Measurements from ENCODE around the gene IFIH1.

The IFIH1 gene

GRCh38 chr2:162316590-162316989 is 1.9 kb downstream of the IFIH1 start:
- in situ Hi-C loops (cut with MboI; ENCODE audit: low pct_unique_long_range_greater_than_20kb, low sequenced_read_pairs): no loop called here
- DNase-seq: no peak

- in situ Hi-C loops (cut with MboI; ENCODE audit: low pct_unique_long_range_greater_than_20kb, low sequenced_read_pairs): no loop called here
- DNase-seq: no peak
Observed at GRCh38 chr2:162315938-162316337, 2.5 kb downstream of the IFIH1 start.

DNA sequence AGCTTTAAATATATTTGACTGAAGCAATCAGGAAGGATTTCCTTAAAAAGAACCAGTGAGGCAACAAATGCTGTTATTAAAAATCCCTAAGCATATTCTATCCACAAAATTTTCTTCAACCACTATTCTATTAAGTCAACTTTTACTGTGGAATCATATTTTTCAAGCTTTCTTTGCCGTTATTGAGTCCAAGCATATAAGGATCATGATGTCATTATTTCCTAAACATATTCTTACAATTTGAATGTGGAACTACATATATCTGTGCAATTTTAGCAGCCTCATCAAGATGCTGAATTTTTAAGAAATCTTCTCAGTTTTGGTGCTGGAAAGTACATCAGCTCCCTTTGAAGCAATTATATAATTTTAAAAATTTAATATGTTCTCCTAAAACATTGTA is 5.6 kb downstream of the IFIH1 start:
- no peak for DNase-seq
- in situ Hi-C loops (cut with MboI; ENCODE audit: low pct_unique_long_range_greater_than_20kb, low sequenced_read_pairs): no loop called here

- DNase-seq: no peak
- in situ Hi-C loops (cut with MboI; ENCODE audit: low pct_unique_long_range_greater_than_20kb, low sequenced_read_pairs): no loop called here
Observed at GRCh38 chr2:162308747-162309503, 9.6 kb downstream of the IFIH1 start.

- in situ Hi-C loops (cut with MboI; ENCODE audit: low pct_unique_long_range_greater_than_20kb, low sequenced_read_pairs): no loop called here
- DNase-seq: no peak
Observed at GRCh38 chr2:162305901-162306300, 12.6 kb downstream of the IFIH1 start.

DNA sequence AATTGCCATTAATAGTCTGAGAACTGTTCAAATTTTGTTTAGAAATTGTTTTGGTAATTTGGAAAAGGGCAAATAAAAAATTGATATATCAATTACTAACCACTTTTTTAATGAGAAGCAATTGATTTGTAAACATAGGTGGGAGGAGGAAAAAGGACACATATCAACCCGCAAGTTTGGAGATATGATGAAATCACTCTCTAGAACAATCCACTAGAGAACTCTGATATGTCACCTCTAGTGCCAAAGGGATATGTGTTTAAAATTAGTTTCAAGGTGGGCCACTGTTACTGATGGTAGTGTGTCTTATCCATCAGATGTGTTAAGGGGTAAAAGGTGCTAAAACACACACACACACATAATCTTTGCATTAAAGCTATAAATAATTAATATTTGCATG is 16.6 kb downstream of the IFIH1 start:
- in situ Hi-C loops (cut with MboI; ENCODE audit: low pct_unique_long_range_greater_than_20kb, low sequenced_read_pairs): no loop called here
- no peak for DNase-seq

DNA sequence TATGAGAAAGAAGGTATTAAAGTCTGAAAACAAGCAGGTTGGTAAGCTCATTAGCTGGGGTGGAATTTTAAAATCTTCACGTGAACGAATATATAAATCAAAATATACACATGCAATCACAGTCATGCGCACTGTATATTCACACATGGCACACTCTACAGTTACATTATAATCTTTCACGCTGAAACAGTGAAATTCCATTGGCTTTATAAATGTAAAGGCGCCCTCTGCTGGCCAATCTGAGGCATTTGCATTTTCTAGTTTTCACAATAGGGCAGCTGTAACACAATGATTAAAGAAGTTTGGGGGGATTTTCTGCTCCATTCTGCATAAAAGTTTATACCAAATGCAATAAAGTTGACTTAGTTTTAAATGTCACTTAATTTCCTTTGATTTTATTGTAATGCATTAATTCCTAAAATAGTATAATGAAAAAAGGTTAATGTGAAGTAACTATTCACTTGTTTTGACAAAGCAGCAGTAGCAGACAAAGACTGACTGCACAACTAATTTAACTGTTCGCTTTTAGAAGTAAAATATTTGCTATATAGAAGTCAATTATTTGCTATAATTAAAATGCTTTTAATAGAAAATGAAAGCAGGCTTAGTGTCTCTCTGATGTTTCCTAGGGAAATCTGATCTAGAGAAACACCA is 17.2 kb downstream of the IFIH1 start:
- DNase-seq: peak; percentile 51
- in situ Hi-C loops (cut with MboI; ENCODE audit: low pct_unique_long_range_greater_than_20kb, low sequenced_read_pairs): no loop called here

GRCh38 chr2:162300266-162300665 is 18.2 kb downstream of the IFIH1 start:
- DNase-seq: no peak
- in situ Hi-C loops (cut with MboI; ENCODE audit: low pct_unique_long_range_greater_than_20kb, low sequenced_read_pairs): no loop called here

- in situ Hi-C loops (cut with MboI; ENCODE audit: low pct_unique_long_range_greater_than_20kb, low sequenced_read_pairs): no loop called here
- DNase-seq: no peak
Observed at GRCh38 chr2:162298669-162299335, 19.7 kb downstream of the IFIH1 start.

- peak; percentile 63 for DNase-seq
- in situ Hi-C loops (cut with MboI; ENCODE audit: low pct_unique_long_range_greater_than_20kb, low sequenced_read_pairs): no loop called here
Observed at GRCh38 chr2:162297925-162298552, 20.4 kb downstream of the IFIH1 start.

- no peak for DNase-seq
- in situ Hi-C loops (cut with MboI; ENCODE audit: low pct_unique_long_range_greater_than_20kb, low sequenced_read_pairs): no loop called here
Observed at GRCh38 chr2:162295009-162295408, 23.5 kb downstream of the IFIH1 start.

GRCh38 chr2:162293122-162293786 is 25.2 kb downstream of the IFIH1 start:
- no peak for DNase-seq
- in situ Hi-C loops (cut with MboI; ENCODE audit: low pct_unique_long_range_greater_than_20kb, low sequenced_read_pairs): no loop called here

GRCh38 chr2:162291748-162292147 is 26.7 kb downstream of the IFIH1 start:
- in situ Hi-C loops (cut with MboI; ENCODE audit: low pct_unique_long_range_greater_than_20kb, low sequenced_read_pairs): no loop called here
- no peak for DNase-seq

- in situ Hi-C loops (cut with MboI; ENCODE audit: low pct_unique_long_range_greater_than_20kb, low sequenced_read_pairs): no loop called here
- DNase-seq: no peak
Observed at GRCh38 chr2:162282765-162283425, 35.6 kb downstream of the IFIH1 start.

DNA sequence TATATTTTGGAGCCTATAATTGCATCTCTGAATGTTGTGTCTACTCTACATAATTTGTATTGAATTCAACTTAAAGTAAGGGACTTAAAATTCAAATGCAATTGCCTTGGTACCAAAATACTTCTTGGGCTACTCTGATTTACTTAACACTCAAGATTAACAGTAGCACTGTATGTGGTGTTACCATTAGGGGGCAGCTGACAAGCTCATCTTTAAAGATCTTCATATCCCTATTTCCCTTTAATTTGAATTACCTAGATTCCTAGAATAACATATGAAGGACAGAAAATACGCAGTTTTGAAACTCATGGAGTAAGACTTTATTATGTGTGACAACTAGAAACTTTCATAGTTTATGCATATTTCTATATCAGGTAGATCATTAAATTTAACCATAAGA is 37.8 kb downstream of the IFIH1 start:
- no peak for DNase-seq
- in situ Hi-C loops (cut with MboI; ENCODE audit: low pct_unique_long_range_greater_than_20kb, low sequenced_read_pairs): no loop called here

- in situ Hi-C loops (cut with MboI; ENCODE audit: low pct_unique_long_range_greater_than_20kb, low sequenced_read_pairs): no loop called here
- no peak for DNase-seq
Observed at GRCh38 chr2:162277381-162277780, 41.1 kb downstream of the IFIH1 start.

- in situ Hi-C loops (cut with MboI; ENCODE audit: low pct_unique_long_range_greater_than_20kb, low sequenced_read_pairs): no loop called here
- no peak for DNase-seq
Observed at GRCh38 chr2:162267996-162268395, 50.5 kb downstream of the IFIH1 start.

DNA sequence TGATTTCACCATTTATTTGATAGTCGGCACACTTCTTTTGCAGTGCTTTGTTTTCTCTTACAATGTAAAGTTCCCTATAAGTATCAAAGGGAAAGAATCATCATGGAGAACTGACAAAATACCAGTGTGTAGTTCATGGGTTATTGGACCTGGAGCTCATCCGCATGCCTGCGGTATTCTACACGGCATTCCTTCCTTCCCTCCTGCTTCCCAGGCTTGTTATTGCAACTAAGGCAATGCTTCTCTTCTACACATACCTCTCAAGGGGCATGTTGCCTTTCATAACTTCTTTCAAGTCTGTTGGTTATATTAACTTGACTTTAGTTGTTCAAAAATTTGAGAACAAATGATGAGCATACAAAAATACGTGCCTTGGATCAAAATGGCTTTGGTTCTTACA is 51.0 kb downstream of the IFIH1 start:
- no peak for DNase-seq
- in situ Hi-C loops (cut with MboI; ENCODE audit: low pct_unique_long_range_greater_than_20kb, low sequenced_read_pairs): no loop called here

DNA sequence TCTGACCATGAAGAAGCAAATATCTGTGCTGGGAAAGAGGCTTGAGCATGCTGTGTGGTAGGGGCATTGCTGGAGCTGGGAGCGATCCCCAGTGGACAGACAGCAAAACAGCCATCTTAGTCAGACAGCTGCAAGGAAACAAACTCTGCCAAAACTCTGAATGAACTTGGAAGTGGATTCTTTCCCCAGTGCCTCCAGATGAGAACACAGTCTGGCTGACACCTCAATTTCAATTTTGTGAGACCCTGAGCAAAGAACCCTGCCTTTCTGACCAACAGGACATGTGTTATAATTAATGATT is 52.1 kb downstream of the IFIH1 start:
- in situ Hi-C loops (cut with MboI; ENCODE audit: low pct_unique_long_range_greater_than_20kb, low sequenced_read_pairs): no loop called here
- DNase-seq: no peak
